Measurements from ENCODE around the gene NCKAP1.
"Not testable (repeated sequence)": the region's sequence is repeated elsewhere in the genome, so short reads cannot be mapped to it uniquely, and the experiment has no call there.

DNA sequence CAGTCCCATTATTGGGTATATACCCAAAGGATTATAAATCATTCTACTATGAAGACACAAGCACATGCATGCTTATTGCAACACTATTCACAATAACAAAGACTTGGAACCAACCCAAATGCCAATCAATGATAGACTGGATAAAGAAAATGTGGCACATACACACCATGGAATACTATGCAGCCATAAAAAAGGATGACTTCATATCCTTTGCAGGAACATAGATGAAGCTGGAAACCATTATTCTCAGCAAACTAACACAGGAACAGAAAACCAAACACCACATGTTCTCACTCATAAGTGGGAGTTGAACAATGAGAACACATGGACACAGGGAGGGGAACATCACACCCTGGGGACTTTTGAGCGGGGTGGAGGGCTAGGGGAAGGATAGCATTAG lies 158.2 kb downstream of the NCKAP1 start:
- TF ChIP-seq POLR2A, EP300 (IDR thresholded peaks at IDR 0.05): not testable (repeated sequence)
- TF ChIP-seq, protein P1, sequence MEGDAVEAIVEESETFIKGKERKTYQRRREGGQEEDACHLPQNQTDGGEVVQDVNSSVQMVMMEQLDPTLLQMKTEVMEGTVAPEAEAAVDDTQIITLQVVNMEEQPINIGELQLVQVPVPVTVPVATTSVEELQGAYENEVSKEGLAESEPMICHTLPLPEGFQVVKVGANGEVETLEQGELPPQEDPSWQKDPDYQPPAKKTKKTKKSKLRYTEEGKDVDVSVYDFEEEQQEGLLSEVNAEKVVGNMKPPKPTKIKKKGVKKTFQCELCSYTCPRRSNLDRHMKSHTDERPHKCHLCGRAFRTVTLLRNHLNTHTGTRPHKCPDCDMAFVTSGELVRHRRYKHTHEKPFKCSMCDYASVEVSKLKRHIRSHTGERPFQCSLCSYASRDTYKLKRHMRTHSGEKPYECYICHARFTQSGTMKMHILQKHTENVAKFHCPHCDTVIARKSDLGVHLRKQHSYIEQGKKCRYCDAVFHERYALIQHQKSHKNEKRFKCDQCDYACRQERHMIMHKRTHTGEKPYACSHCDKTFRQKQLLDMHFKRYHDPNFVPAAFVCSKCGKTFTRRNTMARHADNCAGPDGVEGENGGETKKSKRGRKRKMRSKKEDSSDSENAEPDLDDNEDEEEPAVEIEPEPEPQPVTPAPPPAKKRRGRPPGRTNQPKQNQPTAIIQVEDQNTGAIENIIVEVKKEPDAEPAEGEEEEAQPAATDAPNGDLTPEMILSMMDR (IDR thresholded peaks at IDR 0.05), result not testable (repeated sequence)
